Panc1 (cell line): ENCODE measurements around the gene KCNH3. TPM values are rescaled to one million over a fixed set of nuclear protein-coding genes. Genes with fewer than 3 reads are reported as not detected.

Source experiments
- ATAC-seq: fragments of 200-7000 bp; cut with Tn5 transposase; 2 replicates; pipeline ENCODE4 v1.9.1; 2020; ENCODE audit warnings: mild to moderate bottlenecking, moderate library complexity
- BruUV-seq: library from RNA; stranded (reverse); fragments of 400-500 nt; replicated peaks from 2 replicates; lab custom pipeline; 2021; lab: Mats Ljungman, UMichigan
- CTCF ChIA-PET: fragments of 300-600 bp; sonication (Branson Sonifier 250); formaldehyde crosslinking; loops from one replicate; lab custom pipeline; 2022; ENCODE audit warnings: antibody characterized with exemption; lab: Charles Lee
- POLR2A ChIA-PET: fragments of 300-600 bp; sonication (Branson Sonifier 250); formaldehyde crosslinking; loops from one replicate; lab custom pipeline; 2022; ENCODE audit warnings: antibody characterized with exemption; lab: Charles Lee
- DNase-seq: peaks from one replicate; pipeline ENCODE4 v3.0.0-alpha.2; 2010; ENCODE audit warnings: low read depth, low spot score
- H3K27ac ChIP-seq: 2 replicates; pipeline ENCODE4 v1.5.1; 2011; ENCODE audit warnings: mild to moderate bottlenecking, low read length, inconsistent platforms
- H3K27me3 ChIP-seq: fragments of 200-500 bp; sonication (Bioruptor generic); 2 replicates; pipeline ENCODE4 v1.6.0; 2014; ENCODE audit warnings: low read length, inconsistent platforms; ENCODE audit not compliant: control insufficient read depth, insufficient read depth
- H3K36me3 ChIP-seq: fragments of 200-500 bp; sonication (Bioruptor generic); 2 replicates; pipeline ENCODE4 v1.5.1; 2014; ENCODE audit warnings: inconsistent platforms, mild to moderate bottlenecking, low read length, moderate library complexity; ENCODE audit not compliant: control insufficient read depth, insufficient read depth
- H3K4me1 ChIP-seq: 2 replicates; pipeline ENCODE4 v1.5.1; 2011; ENCODE audit warnings: inconsistent platforms, mild to moderate bottlenecking, low read length, moderate library complexity; ENCODE audit not compliant: control insufficient read depth, insufficient read depth
- H3K4me3 ChIP-seq, 2 experiments: 2 replicates each; pipeline ENCODE4 v1.5.1; 2011 to 2012; ENCODE audit warnings: low read depth in 2 of 2, low read length in 2 of 2, mild to moderate bottlenecking in 2 of 2, inconsistent platforms in 1 of 2, moderate library complexity in 1 of 2
- H3K9me3 ChIP-seq: fragments of 200-500 bp; sonication (Bioruptor generic); 2 replicates; pipeline ENCODE4 v1.5.1; 2014; ENCODE audit warnings: low read depth, mild to moderate bottlenecking, inconsistent platforms, low read length, moderate library complexity; ENCODE audit not compliant: control insufficient read depth, insufficient read depth
- POLR2AphosphoS5 ChIP-seq: IDR thresholded peaks from 2 replicates; pipeline ENCODE4 v1.6.1; 2012; ENCODE audit warnings: mild to moderate bottlenecking, low read depth, low read length, moderate library complexity
- SIN3A ChIP-seq: IDR thresholded peaks from 2 replicates; pipeline ENCODE4 v1.6.1; 2012; ENCODE audit warnings: low read depth, mild to moderate bottlenecking, low read length, moderate library complexity, borderline replicate concordance; ENCODE audit not compliant: insufficient read depth
- TCF7L2 ChIP-seq: IDR thresholded peaks from 2 replicates; pipeline ENCODE4 v1.6.1; 2011; ENCODE audit warnings: mild to moderate bottlenecking, low read depth, low read length, inconsistent platforms
- in situ Hi-C: cut with HindIII; loops from 2 replicates; pipeline ENCODE4 v1.10.0; 2016; ENCODE audit warnings: low sequenced_read_pairs, low pct_unique_long_range_greater_than_20kb
- intact Hi-C: fragments of 100-400 bp; cut with micrococcal nuclease; formaldehyde crosslinking; loops from one replicate; pipeline ENCODE4 v1.10.0; 2022; ENCODE audit not compliant: unreplicated experiment
- total RNA-seq: library from RNA; stranded (reverse); gene quantifications from one replicate; pipeline ENCODE4 v1.2.1, GENCODE V29; 2021; ENCODE audit not compliant: unreplicated experiment
- TF ChIP-seq, protein P1 (sequence below), 2 experiments: IDR thresholded peaks; 2 replicates each; pipeline ENCODE4 v1.6.1; 2011 to 2012; ENCODE audit warnings: low read depth in 2 of 2, control low read depth in 1 of 2, low read length in 1 of 2, mild to moderate bottlenecking in 1 of 2, moderate library complexity in 1 of 2; ENCODE audit not compliant: insufficient read depth in 1 of 2
- TF ChIP-seq, protein P2 (sequence below): fragments of 450-650 bp; IDR thresholded peaks from 2 replicates; pipeline ENCODE4 v1.5.1; 2017; ENCODE audit warnings: mild to moderate bottlenecking

The KCNH3 gene
- total RNA-seq, 1 experiment from 2014 or later, result 0.64 TPM

DNA sequence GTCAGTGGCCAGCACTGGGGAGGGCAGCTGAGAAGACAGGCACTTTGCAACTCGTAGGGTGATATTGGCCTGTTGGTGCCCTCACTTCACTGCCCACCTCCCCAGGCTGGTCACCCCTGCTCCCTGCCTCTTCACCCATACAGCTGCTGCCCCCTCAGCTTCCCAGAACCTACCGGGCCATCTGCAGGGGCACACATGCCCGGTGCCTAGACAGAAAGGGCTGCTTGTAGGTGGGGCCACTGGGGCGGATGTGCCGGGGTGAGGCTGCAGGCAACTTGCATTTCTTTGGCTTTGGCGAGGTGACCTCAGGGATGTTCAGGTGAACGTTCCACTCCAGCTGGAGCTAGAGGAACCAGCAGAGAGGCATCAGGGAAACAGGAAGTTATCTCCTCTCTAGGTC is 49.5 kb downstream of the KCNH3 start:
- H3K9me3 ChIP-seq, result no peaks in the 10 kb centered on the region
- POLR2A ChIA-PET, result no interaction called here
- ATAC-seq (no peak), DNase-seq (no peak)
- in situ Hi-C loops (no loop called here), intact Hi-C loops (no loop called here)
- H3K27me3 ChIP-seq, result no peaks in the 10 kb centered on the region
- CTCF ChIA-PET, result no interaction called here
- no TSS peak for BruUV-seq
- TF ChIP-seq POLR2AphosphoS5 (no peak), SIN3A (no peak), TCF7L2 (no peak)
- TF ChIP-seq, protein P1, sequence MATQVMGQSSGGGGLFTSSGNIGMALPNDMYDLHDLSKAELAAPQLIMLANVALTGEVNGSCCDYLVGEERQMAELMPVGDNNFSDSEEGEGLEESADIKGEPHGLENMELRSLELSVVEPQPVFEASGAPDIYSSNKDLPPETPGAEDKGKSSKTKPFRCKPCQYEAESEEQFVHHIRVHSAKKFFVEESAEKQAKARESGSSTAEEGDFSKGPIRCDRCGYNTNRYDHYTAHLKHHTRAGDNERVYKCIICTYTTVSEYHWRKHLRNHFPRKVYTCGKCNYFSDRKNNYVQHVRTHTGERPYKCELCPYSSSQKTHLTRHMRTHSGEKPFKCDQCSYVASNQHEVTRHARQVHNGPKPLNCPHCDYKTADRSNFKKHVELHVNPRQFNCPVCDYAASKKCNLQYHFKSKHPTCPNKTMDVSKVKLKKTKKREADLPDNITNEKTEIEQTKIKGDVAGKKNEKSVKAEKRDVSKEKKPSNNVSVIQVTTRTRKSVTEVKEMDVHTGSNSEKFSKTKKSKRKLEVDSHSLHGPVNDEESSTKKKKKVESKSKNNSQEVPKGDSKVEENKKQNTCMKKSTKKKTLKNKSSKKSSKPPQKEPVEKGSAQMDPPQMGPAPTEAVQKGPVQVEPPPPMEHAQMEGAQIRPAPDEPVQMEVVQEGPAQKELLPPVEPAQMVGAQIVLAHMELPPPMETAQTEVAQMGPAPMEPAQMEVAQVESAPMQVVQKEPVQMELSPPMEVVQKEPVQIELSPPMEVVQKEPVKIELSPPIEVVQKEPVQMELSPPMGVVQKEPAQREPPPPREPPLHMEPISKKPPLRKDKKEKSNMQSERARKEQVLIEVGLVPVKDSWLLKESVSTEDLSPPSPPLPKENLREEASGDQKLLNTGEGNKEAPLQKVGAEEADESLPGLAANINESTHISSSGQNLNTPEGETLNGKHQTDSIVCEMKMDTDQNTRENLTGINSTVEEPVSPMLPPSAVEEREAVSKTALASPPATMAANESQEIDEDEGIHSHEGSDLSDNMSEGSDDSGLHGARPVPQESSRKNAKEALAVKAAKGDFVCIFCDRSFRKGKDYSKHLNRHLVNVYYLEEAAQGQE (IDR thresholded peaks at IDR 0.05; ENCODE audit: insufficient read depth in 1 of 2, low read depth in 2 of 2, low read length in 1 of 2), result no peak
- TF ChIP-seq, protein P2, sequence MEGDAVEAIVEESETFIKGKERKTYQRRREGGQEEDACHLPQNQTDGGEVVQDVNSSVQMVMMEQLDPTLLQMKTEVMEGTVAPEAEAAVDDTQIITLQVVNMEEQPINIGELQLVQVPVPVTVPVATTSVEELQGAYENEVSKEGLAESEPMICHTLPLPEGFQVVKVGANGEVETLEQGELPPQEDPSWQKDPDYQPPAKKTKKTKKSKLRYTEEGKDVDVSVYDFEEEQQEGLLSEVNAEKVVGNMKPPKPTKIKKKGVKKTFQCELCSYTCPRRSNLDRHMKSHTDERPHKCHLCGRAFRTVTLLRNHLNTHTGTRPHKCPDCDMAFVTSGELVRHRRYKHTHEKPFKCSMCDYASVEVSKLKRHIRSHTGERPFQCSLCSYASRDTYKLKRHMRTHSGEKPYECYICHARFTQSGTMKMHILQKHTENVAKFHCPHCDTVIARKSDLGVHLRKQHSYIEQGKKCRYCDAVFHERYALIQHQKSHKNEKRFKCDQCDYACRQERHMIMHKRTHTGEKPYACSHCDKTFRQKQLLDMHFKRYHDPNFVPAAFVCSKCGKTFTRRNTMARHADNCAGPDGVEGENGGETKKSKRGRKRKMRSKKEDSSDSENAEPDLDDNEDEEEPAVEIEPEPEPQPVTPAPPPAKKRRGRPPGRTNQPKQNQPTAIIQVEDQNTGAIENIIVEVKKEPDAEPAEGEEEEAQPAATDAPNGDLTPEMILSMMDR, result no peak
- H3K27ac ChIP-seq, result no peak overlapping the region
- H3K36me3 ChIP-seq, result no peaks in the 10 kb centered on the region
- H3K4me3 ChIP-seq, result no peak overlapping the region
- no peaks in the 10 kb centered on the region for H3K4me1 ChIP-seq

DNA sequence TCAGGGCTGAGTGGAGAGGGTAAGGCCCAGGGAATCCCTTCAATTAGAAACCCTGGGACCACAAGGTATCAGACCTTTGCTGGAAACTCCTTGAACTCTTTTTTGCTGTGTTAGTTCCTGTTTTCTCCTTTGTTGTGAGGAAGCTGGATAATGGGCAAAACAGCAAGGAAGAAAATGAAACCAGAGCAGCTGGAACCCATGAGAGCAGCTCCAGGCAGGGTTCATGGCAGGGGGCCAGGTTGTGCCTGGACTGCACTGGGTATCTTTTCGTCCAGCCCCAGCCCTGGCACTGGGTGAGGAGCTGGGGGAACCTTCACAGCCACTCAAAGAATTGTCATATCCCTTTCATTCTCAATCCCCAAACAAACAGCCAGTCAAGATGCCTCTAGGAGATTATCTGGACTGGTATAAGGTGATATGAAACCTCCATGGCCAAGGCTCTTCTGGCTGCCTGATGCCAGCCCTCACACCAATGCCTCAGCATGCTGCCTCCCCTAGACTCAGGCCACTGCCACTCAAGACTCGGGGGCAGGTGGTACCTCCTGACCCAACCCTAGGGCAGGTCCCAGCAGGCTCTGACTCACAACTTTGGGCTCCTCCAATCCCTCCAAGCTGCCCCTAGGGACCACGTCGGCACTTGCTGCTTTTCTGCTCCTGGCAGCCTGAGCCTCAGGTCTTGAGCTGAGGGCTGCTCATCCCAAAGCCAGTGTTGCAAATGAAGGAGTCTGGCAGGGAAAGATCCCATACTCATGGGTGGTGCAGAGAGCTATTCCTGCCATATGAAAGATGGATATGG is 50.1 kb downstream of the KCNH3 start:
- intact Hi-C loops, result no loop called here
- H3K27me3 ChIP-seq, result no peaks in the 10 kb centered on the region
- DNase-seq, result no peak
- H3K36me3 ChIP-seq, result no peaks in the 10 kb centered on the region
- CTCF ChIA-PET, result no interaction called here
- TF ChIP-seq, protein P2, result no peak
- TF ChIP-seq, protein P1 (IDR thresholded peaks at IDR 0.05; ENCODE audit: insufficient read depth in 1 of 2, low read depth in 2 of 2, low read length in 1 of 2), result no peak
- TF ChIP-seq SIN3A, result no peak
- no peak for TF ChIP-seq POLR2AphosphoS5
- TF ChIP-seq TCF7L2, result no peak
- in situ Hi-C loops, result no loop called here
- no peaks in the 10 kb centered on the region for H3K4me1 ChIP-seq
- H3K9me3 ChIP-seq, result no peaks in the 10 kb centered on the region
- BruUV-seq, result no TSS peak
- POLR2A ChIA-PET, result no interaction called here
- H3K4me3 ChIP-seq, result no peak overlapping the region
- no peak overlapping the region for H3K27ac ChIP-seq
- ATAC-seq, result no peak
